HG02973 (cell line): ENCODE measurements around the gene SH3GL2.
A peak's percentile ranks its signal among the peaks of the same experiment; 100 is the strongest.

ENCODE experiments used
- ATAC-seq: cut with Tn5 transposase; IDR thresholded peaks from one replicate; pipeline ENCODE4 v1.9.1; 2021; ENCODE audit warnings: moderate library complexity; ENCODE audit not compliant: unreplicated experiment

Gene SH3GL2

GRCh38 chr9:17578911-17579793 is at the start of gene SH3GL2:
TSS of gene SH3GL2 (plus strand) at chr9:17579066.
- ATAC-seq = no peak

- peak; percentile 95 for ATAC-seq
Observed at GRCh38 chr9:17531642-17532254, 47.1 kb upstream of the SH3GL2 start.

- ATAC-seq = no peak
Observed at GRCh38 chr9:17532461-17532860, 46.4 kb upstream of the SH3GL2 start.

- ATAC-seq = no peak
Observed at GRCh38 chr9:17535176-17535575, 43.7 kb upstream of the SH3GL2 start.

GRCh38 chr9:17536027-17536426 is 42.8 kb upstream of the SH3GL2 start:
- ATAC-seq = no peak

GRCh38 chr9:17551023-17551422 is 27.8 kb upstream of the SH3GL2 start:
- no peak for ATAC-seq

GRCh38 chr9:17555362-17556054 is 23.4 kb upstream of the SH3GL2 start:
- no peak for ATAC-seq

- no peak for ATAC-seq
Observed at GRCh38 chr9:17556255-17556654, 22.6 kb upstream of the SH3GL2 start.

- ATAC-seq = no peak
Observed at GRCh38 chr9:17556935-17557334, 21.9 kb upstream of the SH3GL2 start.

- no peak for ATAC-seq
Observed at GRCh38 chr9:17571825-17572224, 7.0 kb upstream of the SH3GL2 start.

GRCh38 chr9:17574342-17574741 is 4.5 kb upstream of the SH3GL2 start:
- no peak for ATAC-seq

- ATAC-seq = no peak
Observed at GRCh38 chr9:17578577-17578910, 322 bp upstream of the SH3GL2 start.

GRCh38 chr9:17580119-17580518 is 1.3 kb downstream of the SH3GL2 start:
- no peak for ATAC-seq

- no peak for ATAC-seq
Observed at GRCh38 chr9:17587113-17587512, 8.2 kb downstream of the SH3GL2 start.

GRCh38 chr9:17588395-17588794 is 9.5 kb downstream of the SH3GL2 start:
- ATAC-seq = no peak

GRCh38 chr9:17588941-17589340 is 10.1 kb downstream of the SH3GL2 start:
- ATAC-seq = no peak

- no peak for ATAC-seq
Observed at GRCh38 chr9:17589771-17590170, 10.9 kb downstream of the SH3GL2 start.

GRCh38 chr9:17594961-17595360 is 16.1 kb downstream of the SH3GL2 start:
- ATAC-seq = no peak

GRCh38 chr9:17597977-17598376 is 19.1 kb downstream of the SH3GL2 start:
- no peak for ATAC-seq

- no peak for ATAC-seq
Observed at GRCh38 chr9:17600962-17601593, 22.2 kb downstream of the SH3GL2 start.

GRCh38 chr9:17604556-17604955 is 25.7 kb downstream of the SH3GL2 start:
- no peak for ATAC-seq
